Astrocyte (in vitro differentiated cells and primary cell): ENCODE results near the gene RPS5.

Experiments used
- EZH2 ChIP-seq: IDR thresholded peaks from 2 replicates; pipeline ENCODE4 v1.6.1; 2012; ENCODE audit warnings: mild to moderate bottlenecking, low read length, inconsistent platforms; ENCODE audit not compliant: insufficient read depth
- TF ChIP-seq, protein P1 (sequence below): IDR thresholded peaks from 2 replicates; pipeline ENCODE4 v1.5.1; 2011; ENCODE audit warnings: low read depth, mild to moderate bottlenecking, inconsistent platforms, low read length, moderate library complexity; ENCODE audit not compliant: insufficient read depth

- TF ChIP-seq, protein P1, sequence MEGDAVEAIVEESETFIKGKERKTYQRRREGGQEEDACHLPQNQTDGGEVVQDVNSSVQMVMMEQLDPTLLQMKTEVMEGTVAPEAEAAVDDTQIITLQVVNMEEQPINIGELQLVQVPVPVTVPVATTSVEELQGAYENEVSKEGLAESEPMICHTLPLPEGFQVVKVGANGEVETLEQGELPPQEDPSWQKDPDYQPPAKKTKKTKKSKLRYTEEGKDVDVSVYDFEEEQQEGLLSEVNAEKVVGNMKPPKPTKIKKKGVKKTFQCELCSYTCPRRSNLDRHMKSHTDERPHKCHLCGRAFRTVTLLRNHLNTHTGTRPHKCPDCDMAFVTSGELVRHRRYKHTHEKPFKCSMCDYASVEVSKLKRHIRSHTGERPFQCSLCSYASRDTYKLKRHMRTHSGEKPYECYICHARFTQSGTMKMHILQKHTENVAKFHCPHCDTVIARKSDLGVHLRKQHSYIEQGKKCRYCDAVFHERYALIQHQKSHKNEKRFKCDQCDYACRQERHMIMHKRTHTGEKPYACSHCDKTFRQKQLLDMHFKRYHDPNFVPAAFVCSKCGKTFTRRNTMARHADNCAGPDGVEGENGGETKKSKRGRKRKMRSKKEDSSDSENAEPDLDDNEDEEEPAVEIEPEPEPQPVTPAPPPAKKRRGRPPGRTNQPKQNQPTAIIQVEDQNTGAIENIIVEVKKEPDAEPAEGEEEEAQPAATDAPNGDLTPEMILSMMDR, result no peak
- TF ChIP-seq EZH2, result no peak
Measured at GRCh38 chr19:58357481-58358145, 29.5 kb upstream of the RPS5 start.
